Measurements from ENCODE around the gene ERC1. TPM values are rescaled to one million over a fixed set of nuclear protein-coding genes. Genes with fewer than 3 reads are reported as not detected.

ERC1 gene
- total RNA-seq, 1 donor from 2014 or later = 46.6 TPM

DNA sequence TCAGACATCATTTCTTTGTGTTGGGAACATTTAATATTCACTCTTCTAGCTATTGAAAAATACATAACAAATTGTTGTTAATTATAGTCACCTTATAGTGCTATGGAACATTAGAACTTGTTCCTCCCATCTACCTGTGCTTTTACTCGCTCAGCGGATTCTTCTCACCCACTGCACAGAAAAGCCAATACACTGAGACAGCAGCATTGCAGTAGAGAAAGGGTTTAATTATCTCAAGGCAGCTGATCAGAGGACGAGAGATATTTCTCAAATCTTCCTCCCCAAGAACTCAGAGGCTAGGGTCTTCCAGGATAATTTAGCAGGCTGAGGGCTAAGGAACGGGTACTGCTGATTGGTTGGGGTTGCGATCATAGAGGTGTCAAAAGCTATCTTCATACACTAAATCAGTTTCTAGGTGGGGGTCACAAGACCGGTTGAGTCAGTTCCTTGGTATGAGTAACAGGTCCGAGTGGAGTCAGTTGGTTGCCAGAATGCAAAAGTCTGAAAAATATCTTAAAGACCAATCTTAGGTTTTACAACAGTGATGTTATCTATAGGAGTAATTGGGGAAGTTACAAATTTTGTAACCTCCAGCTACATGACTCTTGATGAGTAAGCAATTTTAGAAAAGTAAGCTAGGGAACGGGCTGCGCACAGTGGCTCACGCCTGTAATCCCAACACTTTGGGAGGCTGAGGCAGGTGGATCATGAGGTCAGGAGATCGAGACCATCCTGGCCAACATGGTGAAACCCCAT is 430.2 kb downstream of the ERC1 start:
- no peak for DNase-seq
- no peak for ATAC-seq (ENCODE audit: poor library complexity)
- intact Hi-C loops (cut with DNase I) = no loop called here

DNA sequence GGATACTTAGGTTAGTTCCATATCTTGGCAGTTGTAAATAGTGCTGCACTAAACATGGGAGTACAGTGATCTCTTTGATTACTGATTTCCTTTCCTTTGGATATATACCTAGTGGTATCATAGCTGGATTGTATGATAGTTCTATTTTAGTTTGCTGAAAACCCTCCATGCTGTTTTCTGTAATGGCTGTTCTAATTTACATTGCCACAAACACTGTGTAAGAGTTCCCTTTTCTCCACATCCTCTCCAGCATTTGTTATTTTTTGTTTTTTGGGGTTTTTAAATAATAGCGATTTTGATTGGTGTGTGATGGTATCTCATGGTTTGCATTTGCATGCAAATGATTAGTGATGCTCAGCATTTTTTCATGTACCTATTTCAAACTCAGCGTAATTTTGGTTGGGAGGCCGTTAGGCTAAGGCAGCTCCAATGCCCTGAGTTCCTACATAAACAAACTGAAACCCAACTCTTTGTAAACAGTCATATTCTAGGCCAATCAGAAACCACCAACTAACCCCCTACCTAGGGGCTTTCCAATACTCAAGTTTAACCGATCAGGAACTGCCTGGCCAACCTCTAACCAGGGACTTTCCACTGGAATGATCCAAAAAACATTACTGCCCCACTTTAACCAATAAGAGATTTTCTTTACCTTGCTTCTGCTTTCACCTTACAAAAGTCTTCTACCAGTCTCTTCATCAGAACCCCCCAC is 431.7 kb downstream of the ERC1 start:
- ATAC-seq (ENCODE audit: poor library complexity) = no peak

DNA sequence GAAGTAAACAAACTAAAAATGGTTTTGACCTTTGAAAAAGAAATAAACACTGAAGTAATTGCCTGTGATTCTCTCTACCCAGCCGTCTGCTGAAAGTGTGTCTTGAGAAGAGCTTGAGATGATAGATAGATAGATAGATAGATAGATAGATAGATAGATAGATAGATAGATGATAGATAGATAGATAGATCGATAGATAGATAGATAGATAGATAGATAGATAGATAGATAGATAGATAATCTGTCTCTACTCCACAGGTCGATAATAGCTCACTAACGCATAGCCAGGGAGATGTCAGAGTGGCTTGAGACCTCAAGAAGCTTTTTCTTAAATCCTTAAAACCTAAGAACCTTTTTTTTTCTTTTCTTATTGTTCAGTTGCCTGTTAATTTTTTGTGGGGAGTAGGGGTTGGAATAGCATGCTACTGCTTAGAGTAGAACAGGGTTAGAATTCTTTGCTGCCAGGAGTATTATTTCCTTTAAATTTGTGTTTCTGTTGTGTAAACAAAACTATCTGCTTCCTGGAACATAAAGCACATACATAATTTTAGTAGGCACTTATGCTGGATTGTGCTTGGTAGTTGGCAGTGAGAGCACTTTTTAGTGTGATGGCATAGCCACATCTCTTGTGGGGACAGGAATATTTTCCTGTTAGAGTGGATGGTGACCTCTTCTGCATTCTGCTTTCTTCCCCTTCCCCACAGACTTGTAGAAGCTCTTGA is 433.8 kb downstream of the ERC1 start:
- ATAC-seq (ENCODE audit: poor library complexity) = peak; percentile 41
- intact Hi-C loops (cut with DNase I) = no loop called here

More for the DNA sequence above, 431.7 kb downstream of the ERC1 start:
- intact Hi-C loops (cut with DNase I) = no loop called here
- DNase-seq = no peak

DNA sequence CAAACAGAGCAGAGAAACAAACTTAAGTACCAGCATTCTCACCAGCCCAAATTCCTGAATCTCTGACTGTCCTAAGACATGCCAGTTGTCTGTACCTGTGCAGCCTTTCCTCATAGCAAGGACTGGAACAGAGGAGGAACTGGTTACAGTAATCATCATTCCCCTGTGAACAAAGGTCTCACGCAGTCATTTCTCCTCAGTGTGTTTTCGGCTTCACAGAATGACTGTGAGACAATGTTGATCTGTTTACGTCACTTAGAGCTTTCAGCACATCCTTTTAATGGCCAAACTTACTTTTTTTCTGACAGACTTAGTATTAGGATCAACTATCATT is 434.3 kb downstream of the ERC1 start:
- DNase-seq (no peak), ATAC-seq (ENCODE audit: poor library complexity) (no peak)
- intact Hi-C loops (cut with DNase I) = no loop called here

More for the DNA sequence above, 433.8 kb downstream of the ERC1 start:
- no peak for DNase-seq

DNA sequence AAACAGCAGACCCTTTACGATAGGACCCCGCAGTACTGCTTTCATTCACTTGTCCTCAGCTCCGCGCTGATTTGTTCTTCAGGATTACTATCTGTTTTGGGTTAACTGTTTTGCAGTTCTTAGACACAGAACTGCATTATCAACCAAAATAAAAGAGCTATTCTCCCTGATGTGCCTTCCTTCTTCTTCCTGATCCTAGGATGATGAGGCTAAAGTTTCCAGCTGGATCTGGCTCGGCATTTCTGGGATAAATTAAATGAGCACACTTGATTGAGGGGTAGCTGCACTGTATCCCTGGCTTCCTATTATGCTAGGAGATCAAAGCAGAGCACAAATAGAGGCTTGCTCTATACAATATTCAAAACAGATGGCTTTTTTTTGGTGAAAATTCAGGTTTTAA is 437.6 kb downstream of the ERC1 start:
- intact Hi-C loops (cut with DNase I) = no loop called here
- DNase-seq (no peak), ATAC-seq (ENCODE audit: poor library complexity) (no peak)

DNA sequence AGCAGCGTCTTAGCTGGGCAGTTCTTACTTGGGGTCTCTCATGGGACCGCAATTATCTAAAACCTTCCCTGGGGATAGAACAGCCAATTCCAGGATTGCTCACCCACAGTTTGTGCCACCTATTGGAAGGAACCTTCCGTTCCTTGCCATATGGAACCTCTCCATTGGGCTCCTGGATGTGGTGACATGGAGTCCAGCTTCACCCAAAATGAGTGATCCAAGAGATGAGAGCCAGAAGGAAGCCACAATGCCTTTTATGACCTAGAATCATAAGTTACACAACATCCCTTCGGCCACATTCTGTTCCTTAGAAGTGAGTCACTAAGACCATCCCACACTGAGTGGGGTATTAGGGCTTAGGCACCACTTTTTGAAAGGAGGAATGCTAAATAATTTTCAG is 439.0 kb downstream of the ERC1 start:
- no peak for DNase-seq
- peak; percentile 90 for ATAC-seq (ENCODE audit: poor library complexity)
- intact Hi-C loops (cut with DNase I) = no loop called here

DNA sequence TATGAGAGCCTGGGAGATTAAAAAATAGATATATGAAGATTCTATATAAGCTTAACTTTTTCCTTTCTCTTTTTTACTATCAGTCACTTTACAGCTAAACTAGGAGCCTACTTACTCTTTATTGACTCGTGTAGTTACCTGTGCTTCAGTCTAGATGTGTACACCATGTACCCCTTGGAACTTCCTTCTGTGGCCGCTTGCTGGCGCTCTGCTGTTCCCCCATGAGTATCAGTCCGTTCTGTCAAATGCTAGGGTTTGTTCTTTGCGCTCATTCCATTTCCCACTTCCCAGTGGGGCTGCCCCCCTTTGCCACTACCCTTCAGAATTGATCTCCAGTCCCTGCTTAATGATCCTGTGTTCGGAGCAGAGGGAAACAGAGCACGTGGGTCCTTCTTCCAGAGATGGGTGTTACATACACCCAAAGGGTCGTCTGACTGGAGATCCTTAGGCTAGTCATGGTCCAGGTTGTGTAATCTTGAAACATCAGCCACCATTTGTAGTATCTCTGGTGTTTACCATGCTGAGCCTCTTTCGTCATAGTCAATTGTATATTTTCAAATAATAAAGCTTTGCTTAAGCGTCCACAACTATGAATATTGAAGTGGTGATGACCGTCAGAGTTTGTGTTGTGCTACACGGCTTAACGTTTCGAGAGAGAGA is 443.4 kb downstream of the ERC1 start:
- DNase-seq = no peak
- intact Hi-C loops (cut with DNase I) = no loop called here
- no peak for ATAC-seq (ENCODE audit: poor library complexity)

DNA sequence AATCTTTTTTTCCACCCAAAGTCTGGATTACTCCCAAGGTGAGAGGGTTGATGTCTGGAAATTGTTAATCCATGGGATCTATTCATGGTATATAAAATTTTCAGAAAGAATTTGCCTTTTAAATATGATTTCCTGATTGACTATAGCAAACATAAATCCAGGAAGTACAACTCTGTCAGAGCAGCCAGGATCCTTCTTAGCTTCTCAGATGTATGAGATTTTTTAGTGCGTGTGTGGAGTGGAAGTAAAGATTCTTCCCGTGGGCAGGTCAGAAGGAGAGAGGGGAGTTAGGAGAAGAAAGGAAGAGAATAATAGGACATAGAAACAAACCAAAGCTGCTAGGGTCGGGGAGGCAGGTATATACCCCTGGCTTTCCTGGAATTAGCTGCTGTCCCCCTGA is 444.0 kb downstream of the ERC1 start:
- ATAC-seq (ENCODE audit: poor library complexity) (no peak), DNase-seq (no peak)
- intact Hi-C loops (cut with DNase I) = no loop called here

DNA sequence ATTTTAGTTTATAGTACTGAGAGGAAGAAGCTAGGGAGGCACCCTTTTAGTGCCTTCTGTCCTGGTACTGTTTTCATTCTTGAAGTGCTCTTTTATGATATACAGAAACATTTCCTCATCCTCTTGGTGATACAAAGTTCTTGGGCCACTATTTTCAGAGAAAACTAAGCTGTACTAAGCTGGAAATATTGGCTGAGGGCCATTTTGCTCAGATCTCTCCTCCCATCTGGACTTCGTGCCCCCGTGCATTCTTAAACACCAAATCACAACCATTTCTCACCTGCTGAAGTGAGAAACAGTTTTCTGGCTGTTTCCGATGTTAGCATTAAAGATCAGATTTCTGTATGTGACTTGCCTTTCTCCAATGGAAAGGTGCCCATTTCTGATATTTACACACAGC is 444.4 kb downstream of the ERC1 start:
- intact Hi-C loops (cut with DNase I) = no loop called here

DNA sequence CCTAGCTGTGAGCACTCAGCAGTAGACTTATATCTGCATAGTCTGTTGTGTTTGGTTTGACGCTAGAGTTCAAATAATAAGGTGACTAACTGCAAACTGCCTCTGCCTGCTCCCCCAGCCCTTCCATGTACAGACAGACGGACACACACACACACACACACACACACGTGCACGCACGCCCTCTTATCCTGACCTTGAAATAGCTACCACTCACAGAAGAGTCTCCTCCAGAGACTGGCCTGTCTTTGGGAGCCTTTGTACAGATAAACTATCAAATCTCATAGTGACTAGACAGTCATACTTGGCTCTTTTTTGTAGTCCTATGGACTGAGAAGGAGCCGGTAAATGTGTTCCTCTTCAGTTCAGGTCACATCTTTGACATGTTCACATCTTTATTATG is 445.0 kb downstream of the ERC1 start:
- intact Hi-C loops (cut with DNase I) = no loop called here
- ATAC-seq (ENCODE audit: poor library complexity) (peak; percentile 62), DNase-seq (no peak)

More for the DNA sequence above, 444.4 kb downstream of the ERC1 start:
- no peak for DNase-seq
- no peak for ATAC-seq (ENCODE audit: poor library complexity)

DNA sequence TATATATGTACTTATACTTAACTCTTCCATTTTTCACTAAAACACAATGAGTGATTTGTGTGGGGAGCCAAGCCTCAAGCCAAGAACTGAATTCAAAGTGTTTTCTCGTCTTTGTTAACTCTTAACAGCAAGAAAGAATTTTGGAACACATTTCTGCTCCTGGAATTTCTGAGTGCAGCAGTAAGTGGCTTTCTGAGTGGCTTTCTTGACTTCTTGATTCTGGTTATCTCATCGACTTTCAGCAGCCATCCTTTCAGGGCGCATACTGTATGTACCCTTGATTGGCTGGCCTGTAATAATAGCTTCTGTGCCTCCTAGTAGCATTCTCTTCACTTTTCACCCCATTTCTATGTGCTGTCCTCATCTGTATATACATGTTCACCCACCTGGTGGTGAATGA is 446.0 kb downstream of the ERC1 start:
- DNase-seq (no peak), ATAC-seq (ENCODE audit: poor library complexity) (no peak)
- intact Hi-C loops (cut with DNase I) = no loop called here

DNA sequence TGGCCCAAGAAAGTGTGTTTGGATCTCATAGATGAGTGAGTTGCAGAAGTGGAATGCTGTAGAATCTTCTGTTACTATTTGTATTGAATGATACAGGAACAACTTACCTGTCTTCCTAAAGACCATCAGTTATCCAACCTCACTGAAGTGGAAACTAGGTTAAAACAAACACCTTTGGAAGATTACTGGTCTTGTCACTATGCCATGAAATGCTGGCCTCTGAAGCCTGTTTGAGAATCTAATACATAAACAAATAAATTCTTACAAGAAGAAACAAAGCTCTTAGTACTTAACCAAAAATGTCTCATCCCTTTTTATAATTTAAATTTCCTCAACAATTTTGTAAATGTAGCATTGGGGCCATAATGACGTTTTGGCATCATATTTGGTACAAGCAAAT is 448.2 kb downstream of the ERC1 start:
- intact Hi-C loops (cut with DNase I) = no loop called here

DNA sequence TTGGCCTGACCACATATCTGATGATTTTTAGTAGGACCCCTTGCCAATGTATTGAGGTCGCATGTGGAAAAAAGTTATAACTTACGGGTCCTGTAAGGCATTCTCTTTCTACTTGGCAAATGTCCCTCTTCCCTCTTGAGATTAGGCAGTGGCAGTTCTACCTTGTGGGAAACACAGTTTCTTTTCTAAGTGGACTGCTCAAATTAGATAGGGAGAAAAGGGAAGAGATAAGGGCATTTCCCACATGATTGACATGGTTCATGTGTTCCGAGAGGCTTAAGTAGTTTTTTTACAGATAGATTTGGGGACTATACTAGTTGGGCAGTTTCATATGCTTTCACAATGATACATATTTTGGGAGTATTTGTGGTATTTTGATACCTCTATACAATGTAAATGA is 448.7 kb downstream of the ERC1 start:
- DNase-seq (no peak), ATAC-seq (ENCODE audit: poor library complexity) (no peak)
- intact Hi-C loops (cut with DNase I) = no loop called here

More for the DNA sequence above, 448.2 kb downstream of the ERC1 start:
- DNase-seq = no peak
- ATAC-seq (ENCODE audit: poor library complexity) = no peak

DNA sequence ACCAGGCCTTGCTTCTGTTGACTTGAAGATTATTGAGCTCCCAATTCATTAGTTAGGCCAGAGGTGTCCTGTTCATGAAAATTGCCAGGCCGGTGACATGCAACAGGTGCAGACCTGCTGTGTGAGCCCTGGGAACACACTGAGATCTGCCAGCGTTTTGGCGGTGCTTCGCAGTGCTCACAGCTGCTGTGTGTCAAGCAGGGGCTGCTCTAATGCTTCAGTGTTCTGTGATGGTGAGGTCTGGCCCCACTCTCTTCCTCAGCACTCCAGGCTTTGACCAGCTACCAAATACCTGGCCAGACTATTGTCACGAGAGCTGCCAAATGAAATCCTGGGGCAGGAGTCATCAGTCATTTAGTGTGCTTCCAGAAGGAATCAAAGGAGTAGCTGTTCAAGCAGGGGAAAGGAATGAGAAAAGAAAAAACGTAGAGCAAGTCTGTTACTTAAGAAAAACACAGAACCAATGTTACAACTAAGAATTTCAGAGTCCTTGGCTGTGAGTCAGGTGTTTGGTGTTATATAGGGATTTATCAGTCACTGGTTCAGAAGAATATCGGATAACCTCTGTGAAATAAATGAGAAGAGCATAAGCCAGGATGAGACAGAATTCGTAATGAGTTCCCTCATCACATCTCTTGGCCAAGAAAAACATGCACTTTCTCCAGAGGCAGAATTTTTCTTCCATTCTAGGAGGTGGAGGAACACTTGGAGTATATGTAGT is 452.6 kb downstream of the ERC1 start:
- intact Hi-C loops (cut with DNase I) = no loop called here
- DNase-seq (no peak), ATAC-seq (ENCODE audit: poor library complexity) (peak; percentile 32)

DNA sequence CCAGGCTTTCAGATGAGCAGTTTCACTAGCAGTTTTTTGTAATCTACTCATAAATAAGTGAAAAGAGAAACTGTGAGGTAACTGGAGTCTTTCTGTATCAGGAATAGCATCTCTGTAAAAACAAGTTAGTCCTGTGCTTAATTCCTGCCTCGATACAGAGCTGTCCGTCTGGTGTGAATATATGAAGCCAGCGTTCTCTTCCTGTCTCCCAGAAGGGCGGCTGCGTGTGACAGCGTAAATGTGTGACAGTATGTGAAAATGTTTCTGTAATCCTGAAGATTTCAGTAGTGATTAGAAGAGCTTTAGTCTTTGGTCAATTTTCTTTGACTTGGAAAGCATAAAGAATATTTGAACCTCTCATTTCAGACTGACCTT is 453.1 kb downstream of the ERC1 start:
- DNase-seq (no peak), ATAC-seq (ENCODE audit: poor library complexity) (no peak)
- intact Hi-C loops (cut with DNase I) = no loop called here

DNA sequence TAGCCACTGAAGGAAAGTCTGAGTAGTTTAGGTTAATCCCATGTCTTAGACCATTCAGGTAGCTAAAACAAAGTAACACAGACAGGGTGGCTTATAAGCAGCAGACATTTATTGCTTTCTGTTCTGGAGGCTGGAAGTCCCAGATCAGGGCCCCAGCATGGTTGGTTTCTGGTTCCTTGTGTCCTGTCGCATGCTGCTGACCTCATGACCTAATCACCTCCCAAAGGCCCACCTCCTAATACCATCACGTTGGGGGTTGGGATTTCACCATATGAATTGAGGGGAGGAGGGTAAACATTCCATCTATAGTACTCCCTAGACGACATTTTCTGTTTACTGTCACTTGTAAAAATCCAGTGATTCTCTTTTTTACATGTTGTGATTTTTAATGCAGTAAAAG is 454.8 kb downstream of the ERC1 start:
- DNase-seq = no peak
- intact Hi-C loops (cut with DNase I) = no loop called here
- ATAC-seq (ENCODE audit: poor library complexity) = no peak

DNA sequence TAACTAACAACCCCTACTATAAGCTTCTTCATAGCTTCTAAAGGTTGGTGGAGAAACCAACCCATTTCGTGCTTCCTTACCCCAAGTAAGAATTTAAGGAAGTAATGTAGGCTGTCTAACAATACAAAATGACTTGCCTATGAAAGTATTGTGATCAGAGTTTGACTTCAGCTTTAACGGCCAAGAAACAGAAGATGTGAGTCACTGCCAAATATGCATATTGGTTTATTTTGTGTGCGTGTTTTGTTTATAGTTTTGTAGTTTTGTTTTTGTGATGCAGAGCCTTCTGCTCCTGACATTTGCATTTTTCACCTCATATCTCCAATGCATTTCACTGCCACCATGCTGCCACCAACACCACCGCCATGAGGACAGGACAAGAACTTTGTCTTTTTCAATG is 457.3 kb downstream of the ERC1 start:
- no peak for ATAC-seq (ENCODE audit: poor library complexity)
- intact Hi-C loops (cut with DNase I) = no loop called here
- DNase-seq = no peak

DNA sequence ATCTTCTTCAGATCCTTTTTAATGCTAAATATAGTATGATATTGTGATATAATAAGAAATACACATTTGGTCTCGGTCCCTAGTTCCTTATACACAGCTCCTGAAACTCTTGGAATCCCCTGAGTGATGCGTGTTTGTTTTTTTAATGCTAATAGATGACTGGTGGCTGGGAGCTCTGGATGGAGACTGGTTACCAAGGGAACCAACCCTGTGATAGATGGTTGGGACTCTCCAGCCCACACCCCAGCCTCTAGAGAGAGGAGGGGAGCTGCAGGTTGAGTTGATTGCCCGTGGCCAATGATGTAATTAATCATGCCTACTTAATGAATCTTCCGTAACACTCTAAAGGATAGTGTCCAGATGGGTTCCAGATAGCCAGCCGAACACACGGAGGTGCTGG is 462.8 kb downstream of the ERC1 start:
- no peak for ATAC-seq (ENCODE audit: poor library complexity)
- DNase-seq = no peak
- intact Hi-C loops (cut with DNase I) = no loop called here

DNA sequence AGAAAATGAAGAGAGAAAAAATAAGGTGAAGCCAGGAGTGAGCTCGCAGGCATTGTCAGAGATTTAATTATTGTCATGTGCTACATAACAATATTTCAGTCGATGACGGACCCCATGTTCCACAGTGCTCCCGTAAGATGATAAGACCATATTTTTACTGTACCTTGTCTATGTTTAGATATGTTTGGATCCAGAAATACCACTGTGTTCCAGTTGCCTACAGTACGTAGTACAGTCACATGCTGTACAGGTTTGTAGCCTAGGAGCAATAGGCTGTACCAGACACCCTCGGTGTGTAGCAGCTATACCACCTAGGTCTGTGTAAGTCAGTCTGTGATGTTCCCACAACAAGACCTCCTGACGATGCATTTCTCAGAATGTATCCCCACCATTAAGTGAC is 465.9 kb downstream of the ERC1 start:
- DNase-seq (no peak), ATAC-seq (ENCODE audit: poor library complexity) (peak; percentile 80)
- intact Hi-C loops (cut with DNase I) = no loop called here

All from Right ventricle myocardium superior (tissue), 1 donor.